ENCODE data around the gene NFKB2.

DNA sequence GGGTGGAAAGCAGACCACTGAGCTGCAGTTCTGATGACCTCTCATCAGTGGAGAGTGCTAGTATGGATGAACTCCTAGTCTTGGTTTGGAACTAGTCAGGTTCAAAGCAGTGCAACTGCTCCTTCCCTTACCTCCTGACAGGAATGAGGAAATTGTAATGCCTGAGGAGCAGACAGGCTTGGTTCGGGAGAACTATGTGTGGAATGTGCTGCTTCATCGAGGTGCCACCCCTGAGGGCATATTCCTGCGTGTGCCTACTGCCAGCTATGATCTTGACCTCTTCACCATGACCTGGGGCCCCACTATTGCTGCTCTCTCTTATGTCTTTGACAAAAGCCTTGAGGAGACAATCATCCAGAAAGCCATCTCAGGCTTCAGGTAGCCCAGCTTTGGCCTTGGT, 27.4 kb upstream of the NFKB2 start:
- TF ChIP-seq FOS (IDR thresholded peaks at IDR 0.05; ENCODE audit: low read depth, low read length) (no peak), POLR2A (IDR thresholded peaks at IDR 0.05; ENCODE audit: low read depth, low read length) (no peak), CTCF (conservative IDR thresholded peaks at IDR 0.05; ENCODE audit: low read depth, low read length) (no peak), RCOR1 (IDR thresholded peaks at IDR 0.05; ENCODE audit: insufficient replicate concordance, low read length) (no peak), RAD21 (IDR thresholded peaks at IDR 0.05; ENCODE audit: low read length) (no peak), BHLHE40 (IDR thresholded peaks at IDR 0.05; ENCODE audit: low read depth, low read length) (no peak), MXI1 (IDR thresholded peaks at IDR 0.05; ENCODE audit: borderline replicate concordance, low read depth, low read length) (no peak), SMC3 (IDR thresholded peaks at IDR 0.05; ENCODE audit: low read depth, low read length) (no peak), USF2 (IDR thresholded peaks at IDR 0.05; ENCODE audit: low read depth, low read length) (no peak), RFX5 (IDR thresholded peaks at IDR 0.05; ENCODE audit: low read depth, low read length) (no peak), CEBPB (IDR thresholded peaks at IDR 0.05; ENCODE audit: low read depth, low read length) (no peak), MAFK (IDR thresholded peaks at IDR 0.05; ENCODE audit: low read depth, low read length) (no peak)

Measured in IMR-90 (cell line).